Measurements from ENCODE around the gene HDAC9.

DNA sequence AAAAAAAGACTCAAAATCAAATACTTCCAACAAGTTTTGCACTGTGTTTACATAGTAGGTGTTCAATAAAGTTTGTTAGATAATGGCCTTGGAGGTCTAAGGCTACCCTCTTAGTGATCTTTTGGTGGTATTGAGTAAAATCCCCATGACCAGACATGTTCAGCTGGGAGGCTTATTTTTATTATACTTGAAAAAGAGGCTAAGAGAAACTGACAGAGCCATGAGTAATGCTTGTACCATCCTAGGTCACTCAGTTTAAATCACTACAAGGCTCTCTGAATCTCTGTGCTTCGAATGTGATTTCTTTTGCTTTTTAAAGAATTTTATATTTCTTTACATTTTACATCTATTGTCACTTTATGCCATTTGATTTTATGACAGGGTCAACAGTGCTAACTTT is 531.3 kb downstream of the HDAC9 start:
- TF ChIP-seq, protein P1, sequence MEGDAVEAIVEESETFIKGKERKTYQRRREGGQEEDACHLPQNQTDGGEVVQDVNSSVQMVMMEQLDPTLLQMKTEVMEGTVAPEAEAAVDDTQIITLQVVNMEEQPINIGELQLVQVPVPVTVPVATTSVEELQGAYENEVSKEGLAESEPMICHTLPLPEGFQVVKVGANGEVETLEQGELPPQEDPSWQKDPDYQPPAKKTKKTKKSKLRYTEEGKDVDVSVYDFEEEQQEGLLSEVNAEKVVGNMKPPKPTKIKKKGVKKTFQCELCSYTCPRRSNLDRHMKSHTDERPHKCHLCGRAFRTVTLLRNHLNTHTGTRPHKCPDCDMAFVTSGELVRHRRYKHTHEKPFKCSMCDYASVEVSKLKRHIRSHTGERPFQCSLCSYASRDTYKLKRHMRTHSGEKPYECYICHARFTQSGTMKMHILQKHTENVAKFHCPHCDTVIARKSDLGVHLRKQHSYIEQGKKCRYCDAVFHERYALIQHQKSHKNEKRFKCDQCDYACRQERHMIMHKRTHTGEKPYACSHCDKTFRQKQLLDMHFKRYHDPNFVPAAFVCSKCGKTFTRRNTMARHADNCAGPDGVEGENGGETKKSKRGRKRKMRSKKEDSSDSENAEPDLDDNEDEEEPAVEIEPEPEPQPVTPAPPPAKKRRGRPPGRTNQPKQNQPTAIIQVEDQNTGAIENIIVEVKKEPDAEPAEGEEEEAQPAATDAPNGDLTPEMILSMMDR (IDR thresholded peaks at IDR 0.05), result no peak
- TF ChIP-seq POLR2A (IDR thresholded peaks at IDR 0.05), result no peak

Data from adrenal gland (tissue), 5 donors.